Vagina (tissue), 2 donors: ENCODE results near the gene GTPBP6. TPM values are rescaled to one million over a fixed set of nuclear protein-coding genes. Genes with fewer than 3 reads are reported as not detected.

Source experiments
- DNase-seq, 2 donors: peaks; one replicate each; pipeline ENCODE4 v3.0.0-alpha.2; 2017; ENCODE audit errors: extremely low spot score in 2 of 2
- H3K27ac ChIP-seq: fragments of 200-600 bp; sonication (generic); one replicate; pipeline ENCODE4 v1.5.1; 2019
- H3K27me3 ChIP-seq: fragments of 200-600 bp; sonication (generic); one replicate; pipeline ENCODE4 v1.5.1; 2019
- H3K36me3 ChIP-seq, 2 donors: fragments of 200-600 bp; sonication (generic); one replicate each; pipeline ENCODE4 v1.5.1; 2017 to 2019
- H3K4me1 ChIP-seq: fragments of 200-600 bp; sonication (generic); one replicate; pipeline ENCODE4 v1.5.1; 2019
- H3K4me3 ChIP-seq, 2 donors: fragments of 200-600 bp; sonication (generic); 1 replicate in 1 of 2; 2 replicates in 1 of 2; pipeline ENCODE4 v1.5.1; 2016 to 2019
- H3K9me3 ChIP-seq: fragments of 200-600 bp; sonication (generic); one replicate; pipeline ENCODE4 v1.5.1; 2019
- POLR2A ChIP-seq, 2 donors: fragments of 450-650 bp; IDR thresholded peaks; one replicate each; pipeline ENCODE4 v1.6.1; 2017; ENCODE audit warnings: antibody characterized with exemption in 2 of 2, mild to moderate bottlenecking in 2 of 2, moderate library complexity in 2 of 2
- POLR2AphosphoS5 ChIP-seq, 2 donors: sonication (generic); formaldehyde crosslinking; IDR thresholded peaks; one replicate each; pipeline ENCODE4 v1.9.0; 2017; ENCODE audit warnings: antibody characterized with exemption in 2 of 2, mild to moderate bottlenecking in 2 of 2, low read depth in 1 of 2; ENCODE audit not compliant: insufficient read depth in 1 of 2
- intact Hi-C: fragments of 100-400 bp; cut with DNase I; formaldehyde crosslinking; loops from one replicate; pipeline ENCODE4 v1.15.1; 2023
- total RNA-seq: library from RNA; depleted of rRNA; stranded (reverse); fragments of >200 nt; gene quantifications from one replicate; pipeline ENCODE4 v1.2.3, GENCODE V29; 2016
- TF ChIP-seq, protein P1 (sequence below), 3 experiments: fragments of 450-650 bp in 2 of 3; fragments of 200-600 bp in 1 of 3; sonication (generic) in 1 of 3; IDR thresholded peaks; one replicate each; pipeline ENCODE4 v1.5.1; 2017 to 2019; ENCODE audit warnings: antibody characterized with exemption in 3 of 3, mild to moderate bottlenecking in 2 of 3, moderate library complexity in 2 of 3

GTPBP6 gene
- total RNA-seq, 1 donor from 2014 or later = 30.9 TPM

DNA sequence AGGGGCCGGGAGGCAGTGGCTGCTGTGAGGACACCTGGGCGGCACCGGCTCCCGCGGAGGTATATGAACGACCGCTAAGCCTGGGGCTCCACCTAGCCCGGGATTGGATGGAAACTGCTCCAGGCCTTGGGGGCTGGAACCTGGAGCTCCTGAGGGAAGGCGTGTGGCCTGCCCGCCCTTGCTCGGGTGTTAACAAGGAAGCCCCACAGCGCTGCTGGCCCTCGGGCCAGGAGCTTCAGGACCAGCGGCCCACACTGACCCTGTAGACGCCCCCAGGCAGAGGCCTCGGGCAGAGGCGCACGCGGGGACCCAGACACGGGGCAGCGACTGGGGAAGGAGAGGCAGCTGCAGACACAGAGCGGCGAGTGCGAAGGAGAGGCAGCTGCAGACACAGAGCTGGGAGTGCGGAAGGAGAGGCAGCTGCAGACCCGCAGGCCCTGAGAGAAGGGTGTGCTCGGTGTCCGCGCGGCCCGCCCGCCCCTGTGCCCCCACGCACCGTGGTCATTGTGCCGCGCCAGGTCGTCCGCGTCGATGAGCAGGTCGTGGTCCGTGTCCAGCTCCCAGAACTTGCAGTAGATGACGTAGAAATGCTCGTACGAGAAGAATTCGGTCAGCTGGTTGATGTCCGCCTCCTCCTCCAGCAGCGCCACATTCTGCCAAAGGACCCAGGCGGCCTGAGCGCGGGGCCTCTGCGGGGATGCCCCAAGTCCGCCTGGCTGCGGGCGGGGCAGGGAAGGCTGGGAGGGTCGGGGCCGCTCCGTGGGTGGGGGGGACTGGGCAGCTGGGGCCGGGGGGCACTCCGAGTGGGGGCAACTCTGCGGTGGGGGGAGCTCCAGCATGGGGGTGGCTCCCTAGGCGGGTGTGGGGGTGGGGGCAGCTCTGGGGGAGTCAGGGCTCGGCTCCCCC lies 26.7 kb upstream of the GTPBP6 start:
- no peaks in the 10 kb centered on the region for H3K27me3 ChIP-seq
- no peak overlapping the region for H3K4me3 ChIP-seq
- H3K27ac ChIP-seq = no peak overlapping the region
- TF ChIP-seq POLR2AphosphoS5 (IDR thresholded peaks at IDR 0.05; ENCODE audit: insufficient read depth in 1 of 2, low read depth in 1 of 2) (no peak), POLR2A (IDR thresholded peaks at IDR 0.05) (no peak)
- TF ChIP-seq, protein P1, sequence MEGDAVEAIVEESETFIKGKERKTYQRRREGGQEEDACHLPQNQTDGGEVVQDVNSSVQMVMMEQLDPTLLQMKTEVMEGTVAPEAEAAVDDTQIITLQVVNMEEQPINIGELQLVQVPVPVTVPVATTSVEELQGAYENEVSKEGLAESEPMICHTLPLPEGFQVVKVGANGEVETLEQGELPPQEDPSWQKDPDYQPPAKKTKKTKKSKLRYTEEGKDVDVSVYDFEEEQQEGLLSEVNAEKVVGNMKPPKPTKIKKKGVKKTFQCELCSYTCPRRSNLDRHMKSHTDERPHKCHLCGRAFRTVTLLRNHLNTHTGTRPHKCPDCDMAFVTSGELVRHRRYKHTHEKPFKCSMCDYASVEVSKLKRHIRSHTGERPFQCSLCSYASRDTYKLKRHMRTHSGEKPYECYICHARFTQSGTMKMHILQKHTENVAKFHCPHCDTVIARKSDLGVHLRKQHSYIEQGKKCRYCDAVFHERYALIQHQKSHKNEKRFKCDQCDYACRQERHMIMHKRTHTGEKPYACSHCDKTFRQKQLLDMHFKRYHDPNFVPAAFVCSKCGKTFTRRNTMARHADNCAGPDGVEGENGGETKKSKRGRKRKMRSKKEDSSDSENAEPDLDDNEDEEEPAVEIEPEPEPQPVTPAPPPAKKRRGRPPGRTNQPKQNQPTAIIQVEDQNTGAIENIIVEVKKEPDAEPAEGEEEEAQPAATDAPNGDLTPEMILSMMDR (IDR thresholded peaks at IDR 0.05) = no peak
- H3K4me1 ChIP-seq = no peaks in the 10 kb centered on the region
- intact Hi-C loops = no loop called here
- DNase-seq = no peak
- no peaks in the 10 kb centered on the region for H3K9me3 ChIP-seq
- peaks cover 0 to 19% of the 10 kb centered on the region in 2 donors for H3K36me3 ChIP-seq

DNA sequence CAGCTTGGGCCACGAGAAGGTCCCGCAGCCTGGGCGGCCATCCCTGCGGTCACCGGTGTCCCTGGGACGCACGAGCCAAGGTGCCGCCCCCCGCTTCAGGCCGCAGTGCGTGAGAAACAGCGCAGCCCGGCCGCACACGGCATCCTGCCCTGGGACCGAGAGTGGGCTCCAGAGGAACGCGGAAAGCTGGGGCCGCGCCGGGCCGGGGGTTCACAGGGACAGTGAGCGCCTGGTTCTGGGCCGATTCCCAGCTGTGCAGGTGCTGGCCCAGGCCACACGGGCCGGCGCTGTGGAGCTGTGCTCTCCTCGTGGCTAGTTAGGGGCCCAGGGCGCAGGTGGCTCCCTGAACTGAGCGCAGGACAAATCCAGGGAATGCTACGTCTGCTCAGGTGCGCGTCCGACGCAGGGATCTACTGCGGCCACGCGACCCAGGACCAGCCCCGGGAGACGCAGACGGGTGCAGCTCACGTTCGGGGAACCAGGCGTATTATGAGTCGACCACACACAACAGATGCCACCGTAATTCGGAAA lies 25.8 kb upstream of the GTPBP6 start:
- Histone ChIP-seq H3K4me1 (no peaks in the 10 kb centered on the region), H3K27me3 (no peaks in the 10 kb centered on the region), H3K36me3 (peaks cover 0 to 19% of the 10 kb centered on the region in 2 donors), H3K27ac (no peak overlapping the region), H3K9me3 (no peaks in the 10 kb centered on the region), H3K4me3 (no peak overlapping the region)
- TF ChIP-seq, protein P1 (IDR thresholded peaks at IDR 0.05) = no peak
- TF ChIP-seq POLR2A (IDR thresholded peaks at IDR 0.05) (no peak), POLR2AphosphoS5 (IDR thresholded peaks at IDR 0.05; ENCODE audit: insufficient read depth in 1 of 2, low read depth in 1 of 2) (no peak)
- DNase-seq = no peak
- intact Hi-C loops = no loop called here

DNA sequence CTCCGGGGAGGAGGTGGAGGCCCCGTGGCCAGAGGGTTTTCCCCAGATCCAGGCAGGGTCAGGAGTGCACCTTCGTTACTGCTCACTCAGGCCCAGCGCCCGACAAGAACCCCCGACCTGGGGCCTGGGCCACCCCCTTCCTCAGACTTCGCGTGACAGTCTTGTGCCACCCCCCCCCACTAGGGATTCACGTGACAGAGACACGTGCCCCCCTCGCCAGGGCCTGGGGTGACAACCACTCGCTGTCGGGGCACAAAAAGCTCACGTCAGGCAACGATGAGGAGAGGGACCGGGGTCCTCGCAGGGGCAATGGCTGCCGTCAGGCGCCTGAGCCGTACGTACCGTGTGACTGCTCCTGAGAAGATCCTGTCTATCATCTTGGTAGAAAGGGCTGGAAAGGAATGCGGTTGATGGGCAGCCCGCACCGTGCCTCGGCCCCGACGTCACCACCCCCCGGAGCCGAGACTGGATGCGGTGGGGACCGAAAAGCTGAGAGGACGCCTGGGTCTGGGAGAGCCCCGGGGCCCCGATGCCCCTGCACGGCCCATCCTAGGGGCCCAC lies 23.0 kb upstream of the GTPBP6 start:
- intact Hi-C loops = no loop called here
- no peak for TF ChIP-seq POLR2A (IDR thresholded peaks at IDR 0.05)
- TF ChIP-seq, protein P1 (IDR thresholded peaks at IDR 0.05) = no peak
- TF ChIP-seq POLR2AphosphoS5 (IDR thresholded peaks at IDR 0.05; ENCODE audit: insufficient read depth in 1 of 2, low read depth in 1 of 2) = no peak
- no peaks in the 10 kb centered on the region for H3K4me1 ChIP-seq
- no peaks in the 10 kb centered on the region for H3K9me3 ChIP-seq
- no peak overlapping the region for H3K4me3 ChIP-seq
- H3K27ac ChIP-seq = no peak overlapping the region
- H3K36me3 ChIP-seq = peaks cover 0 to 20% of the 10 kb centered on the region in 2 donors
- DNase-seq = no peak
- no peaks in the 10 kb centered on the region for H3K27me3 ChIP-seq

GRCh38 chrX:340641-341423 lies 22.2 kb upstream of the GTPBP6 start:
- DNase-seq = no peak
- H3K27ac ChIP-seq = no peak overlapping the region
- no peaks in the 10 kb centered on the region for H3K4me1 ChIP-seq
- no peaks in the 10 kb centered on the region for H3K27me3 ChIP-seq
- no peaks in the 10 kb centered on the region for H3K9me3 ChIP-seq
- H3K36me3 ChIP-seq = peaks cover 0 to 18% of the 10 kb centered on the region in 2 donors
- H3K4me3 ChIP-seq = no peak overlapping the region
- TF ChIP-seq, protein P1 (IDR thresholded peaks at IDR 0.05) = no peak
- TF ChIP-seq POLR2AphosphoS5 (IDR thresholded peaks at IDR 0.05; ENCODE audit: insufficient read depth in 1 of 2, low read depth in 1 of 2) (no peak), POLR2A (IDR thresholded peaks at IDR 0.05) (no peak)
- intact Hi-C loops = no loop called here
